AG10803 (cell line): Measurements from ENCODE around the gene PIANP.
A peak's percentile ranks its signal among the peaks of the same experiment; 100 is the strongest.

ENCODE experiments used
- DNase-seq: peaks from one replicate; pipeline ENCODE4 v3.0.0; 2010; ENCODE audit warnings: low read depth
- H3K4me3 ChIP-seq: 2 replicates; pipeline ENCODE4 v1.5.1; 2011; ENCODE audit warnings: mild to moderate bottlenecking, low read length, control low read depth
- TF ChIP-seq, protein P1 (sequence below): conservative IDR thresholded peaks from 2 replicates; pipeline ENCODE4 v1.5.1; 2011; ENCODE audit warnings: mild to moderate bottlenecking, low read length, control low read depth, inconsistent platforms

Gene PIANP

DNA sequence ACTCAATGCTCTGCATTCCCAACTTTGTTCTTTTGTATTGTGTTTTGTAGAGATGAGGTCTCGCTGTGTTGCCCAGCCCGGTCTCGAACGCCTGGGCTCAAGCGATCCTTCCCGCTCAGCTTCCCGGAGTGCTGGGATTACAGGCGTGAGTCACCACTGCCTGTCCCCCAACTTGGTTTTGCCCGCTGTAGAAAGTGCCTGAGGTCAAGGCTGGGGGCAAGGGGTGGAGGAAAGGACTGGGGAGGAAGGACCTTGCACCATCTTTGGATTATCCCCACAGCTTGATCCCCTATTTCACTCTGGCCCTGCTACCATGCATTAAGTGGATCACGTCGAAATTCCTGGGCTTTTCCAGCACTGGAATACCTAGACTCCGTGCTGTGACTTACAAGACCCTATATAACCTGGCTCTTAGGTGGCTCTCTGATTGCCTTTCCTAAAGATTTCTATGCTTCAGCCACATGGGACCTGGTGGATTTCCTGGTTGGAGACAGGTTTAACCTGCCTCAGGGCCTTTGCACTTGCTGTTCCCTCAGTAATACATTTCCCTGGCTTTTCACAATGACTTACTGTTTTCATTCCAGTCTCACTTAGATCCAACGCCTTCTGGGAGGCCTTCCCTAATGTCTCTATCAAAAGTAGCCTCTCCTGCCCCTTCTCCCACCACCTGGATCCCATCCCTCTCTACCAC is 608 bp upstream of the PIANP start:
- DNase-seq: no peak
- peak overlapping the region; percentile 59 for H3K4me3 ChIP-seq
- TF ChIP-seq, protein P1, sequence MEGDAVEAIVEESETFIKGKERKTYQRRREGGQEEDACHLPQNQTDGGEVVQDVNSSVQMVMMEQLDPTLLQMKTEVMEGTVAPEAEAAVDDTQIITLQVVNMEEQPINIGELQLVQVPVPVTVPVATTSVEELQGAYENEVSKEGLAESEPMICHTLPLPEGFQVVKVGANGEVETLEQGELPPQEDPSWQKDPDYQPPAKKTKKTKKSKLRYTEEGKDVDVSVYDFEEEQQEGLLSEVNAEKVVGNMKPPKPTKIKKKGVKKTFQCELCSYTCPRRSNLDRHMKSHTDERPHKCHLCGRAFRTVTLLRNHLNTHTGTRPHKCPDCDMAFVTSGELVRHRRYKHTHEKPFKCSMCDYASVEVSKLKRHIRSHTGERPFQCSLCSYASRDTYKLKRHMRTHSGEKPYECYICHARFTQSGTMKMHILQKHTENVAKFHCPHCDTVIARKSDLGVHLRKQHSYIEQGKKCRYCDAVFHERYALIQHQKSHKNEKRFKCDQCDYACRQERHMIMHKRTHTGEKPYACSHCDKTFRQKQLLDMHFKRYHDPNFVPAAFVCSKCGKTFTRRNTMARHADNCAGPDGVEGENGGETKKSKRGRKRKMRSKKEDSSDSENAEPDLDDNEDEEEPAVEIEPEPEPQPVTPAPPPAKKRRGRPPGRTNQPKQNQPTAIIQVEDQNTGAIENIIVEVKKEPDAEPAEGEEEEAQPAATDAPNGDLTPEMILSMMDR: no peak

DNA sequence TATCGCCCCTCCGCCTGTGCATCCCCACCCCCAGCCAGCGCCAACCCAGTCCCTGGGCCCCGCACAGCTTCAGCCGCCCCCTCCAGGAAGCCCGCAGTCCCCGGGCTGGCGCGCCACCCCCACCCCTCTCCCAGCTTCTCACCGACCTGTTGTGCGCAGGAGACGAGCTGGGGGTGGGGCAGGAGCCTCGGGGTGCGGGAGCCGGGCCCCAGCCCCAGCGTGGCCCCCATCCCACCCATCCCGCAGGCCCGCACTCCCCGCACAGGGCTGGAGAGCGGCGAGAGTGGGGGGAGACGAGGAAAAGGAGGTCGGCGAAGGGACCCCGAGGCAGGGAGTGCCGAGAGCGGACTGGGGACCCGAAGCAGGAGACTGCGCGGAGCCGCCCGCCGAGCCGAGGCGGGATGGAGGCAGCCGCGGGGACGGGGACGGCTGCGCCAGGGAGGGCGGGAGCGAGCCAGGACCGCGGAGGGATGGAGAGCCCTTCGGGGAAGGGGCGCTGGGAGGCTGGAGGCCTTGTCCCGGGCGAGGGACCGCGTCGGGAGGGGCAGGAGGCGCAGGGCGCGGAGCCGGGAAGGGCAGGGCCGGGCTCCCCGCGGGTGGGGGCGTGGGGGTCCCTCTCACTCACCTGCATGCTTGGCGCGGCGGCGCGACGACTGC is 498 bp downstream of the PIANP start:
- H3K4me3 ChIP-seq: peak overlapping the region; percentile 57
- DNase-seq: no peak
- TF ChIP-seq, protein P1: no peak

DNA sequence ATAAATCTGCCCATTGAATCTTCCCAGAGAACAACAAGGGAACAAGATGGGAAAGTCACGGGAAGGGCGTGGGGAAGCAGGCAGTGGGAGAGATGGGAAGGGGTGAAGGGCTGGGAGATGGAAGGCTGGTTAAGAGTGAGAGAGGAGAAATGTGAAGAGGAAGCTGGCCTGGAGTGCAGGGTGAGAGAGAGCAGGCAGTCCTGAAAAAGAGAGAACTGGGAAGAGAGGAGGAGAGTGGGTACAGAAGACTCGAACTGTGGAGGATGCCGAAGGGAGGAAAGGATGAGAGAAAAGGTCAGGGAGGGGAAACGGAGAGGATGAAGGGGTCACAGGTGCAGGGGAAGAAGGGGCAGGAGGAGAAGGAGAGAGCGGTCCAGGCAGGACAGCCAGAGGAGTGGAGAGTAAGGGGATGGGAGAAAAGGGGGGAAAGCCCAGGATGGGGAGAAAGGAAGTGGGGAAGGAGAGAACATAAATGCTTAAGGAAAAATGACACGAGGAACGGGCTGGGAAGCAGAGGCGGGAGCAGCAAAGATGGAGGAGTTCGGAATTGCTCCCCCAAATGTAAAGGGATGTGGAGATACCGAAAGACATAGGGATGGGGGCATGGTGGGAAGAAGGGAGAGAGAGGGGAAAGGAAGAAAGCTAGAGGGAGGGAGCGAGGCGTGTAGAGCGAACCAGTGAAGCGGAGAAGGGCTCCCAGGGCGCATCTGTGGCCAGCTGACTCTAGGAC is 1.2 kb downstream of the PIANP start:
- H3K4me3 ChIP-seq: peak overlapping the region; percentile 57
- DNase-seq: no peak
- TF ChIP-seq, protein P1: no peak

DNA sequence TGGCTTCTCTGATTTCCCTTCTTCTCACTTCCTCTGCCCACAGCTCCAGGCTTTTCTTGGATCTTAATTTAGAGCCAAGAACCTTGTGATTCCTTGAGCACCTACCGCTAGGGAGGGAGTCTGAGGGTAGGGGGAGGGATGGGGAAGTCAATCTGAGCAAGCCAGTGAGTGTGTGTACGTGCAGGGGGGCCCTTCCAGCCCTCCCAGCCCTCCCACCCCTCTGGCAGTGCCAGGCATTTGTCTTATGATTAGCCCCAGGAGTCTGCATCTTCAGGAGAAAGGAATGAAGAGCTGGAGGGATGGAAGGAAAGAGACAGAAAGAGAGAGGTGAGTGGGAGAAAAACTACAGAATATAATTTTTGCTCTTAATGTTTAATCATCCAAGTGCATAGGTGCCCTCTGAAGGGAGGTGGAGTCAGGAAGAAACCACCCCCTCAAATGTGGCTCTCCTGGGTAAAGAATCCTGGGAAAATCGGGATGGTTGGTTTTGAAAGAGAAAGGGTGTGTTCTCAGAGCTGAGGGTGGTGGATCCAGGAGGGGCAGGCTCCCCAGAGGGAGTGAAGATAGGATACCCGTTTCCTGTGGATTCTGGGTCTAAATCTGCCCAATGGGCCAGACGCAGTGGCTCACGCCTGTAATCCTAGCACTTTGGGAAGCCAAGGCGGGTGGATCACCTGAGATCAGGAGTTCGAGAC is 2.1 kb downstream of the PIANP start:
- TF ChIP-seq, protein P1: no peak
- no peak for DNase-seq
- no peak overlapping the region for H3K4me3 ChIP-seq

DNA sequence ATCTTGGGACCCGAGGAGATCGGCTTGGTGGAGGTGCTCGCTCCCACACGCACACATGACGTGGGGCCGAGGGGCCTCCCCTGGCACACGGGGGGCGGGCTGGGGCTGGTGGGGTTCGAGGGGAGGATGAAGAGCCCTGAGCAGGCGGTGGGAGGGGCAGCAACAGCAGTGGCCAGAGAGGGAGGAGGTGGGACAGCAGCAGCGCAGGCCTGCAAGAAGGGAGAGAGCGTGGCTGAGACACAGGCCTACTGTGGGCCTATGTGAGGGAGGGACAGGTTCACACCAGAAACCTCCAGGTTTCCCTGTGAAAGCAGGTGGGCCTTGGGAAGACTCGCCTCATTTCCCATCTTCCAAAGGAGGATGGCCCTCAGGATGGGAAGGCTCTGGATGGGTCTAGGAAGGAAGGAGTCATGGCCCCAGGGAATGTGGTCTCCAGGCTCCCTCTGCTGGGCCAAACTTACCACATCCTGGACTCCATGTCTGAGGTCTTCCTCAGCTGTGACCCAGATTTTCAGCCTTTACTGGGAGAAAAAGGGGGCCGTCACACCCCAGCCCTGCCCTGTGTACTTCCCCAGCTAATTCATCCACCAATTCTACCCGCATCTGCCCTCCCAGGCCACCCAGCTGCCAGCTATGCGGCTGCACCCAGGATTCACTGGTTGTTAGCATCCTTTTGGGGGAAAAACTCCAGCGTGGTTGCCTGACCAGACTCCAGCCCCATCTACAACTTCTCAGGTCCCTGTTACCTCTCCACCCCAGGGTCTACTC is 2.8 kb downstream of the PIANP start:
- TF ChIP-seq, protein P1: peak; percentile 78
- no peak overlapping the region for H3K4me3 ChIP-seq
- peak; percentile 62 for DNase-seq

DNA sequence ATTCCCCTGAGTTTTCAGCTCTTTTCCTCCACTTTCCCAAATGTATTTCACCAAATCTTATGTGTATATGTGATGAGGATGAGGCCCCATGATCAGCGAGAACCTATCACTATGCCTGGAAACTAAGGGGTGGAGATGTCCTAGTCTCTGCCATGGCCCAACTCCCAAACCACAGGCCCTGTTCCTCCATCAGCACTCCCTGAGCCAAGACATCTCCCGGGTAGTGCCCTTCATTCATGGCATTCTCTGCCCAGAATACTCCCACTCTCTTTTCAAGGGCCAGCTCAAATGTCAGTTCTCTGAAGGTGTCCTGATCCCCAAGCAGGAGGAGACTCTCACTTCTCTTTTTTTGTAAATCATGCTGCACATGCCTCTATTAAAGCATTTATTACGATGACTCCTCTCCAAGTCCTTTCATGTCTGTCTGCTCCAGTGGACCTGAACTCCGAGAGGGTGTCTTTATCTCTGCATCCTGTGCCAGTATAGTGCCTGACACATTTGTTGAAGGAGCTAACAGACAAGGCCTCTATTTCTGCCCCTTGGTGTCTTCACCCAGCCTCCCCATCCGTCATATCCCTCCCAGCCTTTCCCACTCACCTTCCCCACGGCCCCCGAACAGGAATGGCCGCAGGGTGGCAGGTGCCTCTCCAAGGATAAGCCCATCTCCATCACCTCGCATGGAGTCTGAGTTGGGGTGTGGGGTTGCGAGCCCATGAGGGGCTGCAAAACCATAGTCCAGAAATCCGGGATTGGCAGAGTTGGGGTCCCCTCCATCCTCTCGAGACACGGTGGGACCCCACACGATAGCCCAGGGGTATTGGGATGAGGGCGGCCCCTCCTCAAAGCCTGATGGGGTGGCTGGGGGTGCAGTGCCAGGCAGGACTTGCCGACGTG is 3.7 kb downstream of the PIANP start:
- H3K4me3 ChIP-seq: no peak overlapping the region
- DNase-seq: no peak
- TF ChIP-seq, protein P1: no peak
